Endothelial cell of coronary artery (primary cell): ENCODE measurements around the gene INO80. TPM values are rescaled to one million over a fixed set of nuclear protein-coding genes. Genes with fewer than 3 reads are reported as not detected.

Source experiments
- total RNA-seq: library from RNA; depleted of rRNA; stranded (reverse); fragments of >200 nt; gene quantifications from 2 replicates; pipeline ENCODE4 v1.2.3, GENCODE V29; 2014

The INO80 gene, protein sequence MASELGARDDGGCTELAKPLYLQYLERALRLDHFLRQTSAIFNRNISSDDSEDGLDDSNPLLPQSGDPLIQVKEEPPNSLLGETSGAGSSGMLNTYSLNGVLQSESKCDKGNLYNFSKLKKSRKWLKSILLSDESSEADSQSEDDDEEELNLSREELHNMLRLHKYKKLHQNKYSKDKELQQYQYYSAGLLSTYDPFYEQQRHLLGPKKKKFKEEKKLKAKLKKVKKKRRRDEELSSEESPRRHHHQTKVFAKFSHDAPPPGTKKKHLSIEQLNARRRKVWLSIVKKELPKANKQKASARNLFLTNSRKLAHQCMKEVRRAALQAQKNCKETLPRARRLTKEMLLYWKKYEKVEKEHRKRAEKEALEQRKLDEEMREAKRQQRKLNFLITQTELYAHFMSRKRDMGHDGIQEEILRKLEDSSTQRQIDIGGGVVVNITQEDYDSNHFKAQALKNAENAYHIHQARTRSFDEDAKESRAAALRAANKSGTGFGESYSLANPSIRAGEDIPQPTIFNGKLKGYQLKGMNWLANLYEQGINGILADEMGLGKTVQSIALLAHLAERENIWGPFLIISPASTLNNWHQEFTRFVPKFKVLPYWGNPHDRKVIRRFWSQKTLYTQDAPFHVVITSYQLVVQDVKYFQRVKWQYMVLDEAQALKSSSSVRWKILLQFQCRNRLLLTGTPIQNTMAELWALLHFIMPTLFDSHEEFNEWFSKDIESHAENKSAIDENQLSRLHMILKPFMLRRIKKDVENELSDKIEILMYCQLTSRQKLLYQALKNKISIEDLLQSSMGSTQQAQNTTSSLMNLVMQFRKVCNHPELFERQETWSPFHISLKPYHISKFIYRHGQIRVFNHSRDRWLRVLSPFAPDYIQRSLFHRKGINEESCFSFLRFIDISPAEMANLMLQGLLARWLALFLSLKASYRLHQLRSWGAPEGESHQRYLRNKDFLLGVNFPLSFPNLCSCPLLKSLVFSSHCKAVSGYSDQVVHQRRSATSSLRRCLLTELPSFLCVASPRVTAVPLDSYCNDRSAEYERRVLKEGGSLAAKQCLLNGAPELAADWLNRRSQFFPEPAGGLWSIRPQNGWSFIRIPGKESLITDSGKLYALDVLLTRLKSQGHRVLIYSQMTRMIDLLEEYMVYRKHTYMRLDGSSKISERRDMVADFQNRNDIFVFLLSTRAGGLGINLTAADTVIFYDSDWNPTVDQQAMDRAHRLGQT (N-terminal part only)
- 21.4 and 29.2 TPM in 2 replicates for total RNA-seq

GRCh38 chr15:41116116-41116961, at the start of gene INO80:
Gene INO80 (minus strand): TSS chr15:41116280. CDS start chr15:41096310, 19,970 bp downstream.

GRCh38 chr15:40952901-40953712, 163.0 kb downstream of the INO80 start, which contains the start of gene CHAC1:
Gene CHAC1 (plus strand): TSS chr15:40953471. CDS start chr15:40953584, 113 bp downstream.

Other genes with a start within 250 kb of the INO80 start
- gene RHOV, start 242.0 kb downstream of the INO80 start, total RNA-seq = under 0.01 and 0.09 TPM in 2 replicates
- 43.6 and 45.4 TPM in 2 replicates for gene VPS18, start 221.8 kb downstream of the INO80 start, total RNA-seq
- gene DLL4, start 186.9 kb downstream of the INO80 start, total RNA-seq = 33.8 and 103 TPM in 2 replicates
- gene CHAC1, start 162.8 kb downstream of the INO80 start, total RNA-seq = 2.7 and 11.2 TPM in 2 replicates
- under 0.01 TPM in 1 of 2 replicates, not detected in the other for gene EXD1, start 114.5 kb upstream of the INO80 start, total RNA-seq
- gene CHP1, start 115.0 kb upstream of the INO80 start, total RNA-seq = 62.4 and 64.0 TPM in 2 replicates
- 3.2 and 8.3 TPM in 2 replicates for gene OIP5, start 216.3 kb upstream of the INO80 start, total RNA-seq
- gene NUSAP1, start 216.6 kb upstream of the INO80 start, total RNA-seq = 27.9 and 75.9 TPM in 2 replicates